Activated effector memory CD4-positive, alpha-beta T cell treated with anti-CD3 and anti-CD28 coated beads, Interleukin-2, amount 50 U/mL, for 16 hours (primary cell): ENCODE data around the gene REEP6.
A peak's percentile ranks its signal among the peaks of the same experiment; 100 is the strongest.

Experiments used
- DNase-seq: peaks from one replicate; pipeline ENCODE4 v3.0.0-alpha.2; 2020

Gene REEP6

DNA sequence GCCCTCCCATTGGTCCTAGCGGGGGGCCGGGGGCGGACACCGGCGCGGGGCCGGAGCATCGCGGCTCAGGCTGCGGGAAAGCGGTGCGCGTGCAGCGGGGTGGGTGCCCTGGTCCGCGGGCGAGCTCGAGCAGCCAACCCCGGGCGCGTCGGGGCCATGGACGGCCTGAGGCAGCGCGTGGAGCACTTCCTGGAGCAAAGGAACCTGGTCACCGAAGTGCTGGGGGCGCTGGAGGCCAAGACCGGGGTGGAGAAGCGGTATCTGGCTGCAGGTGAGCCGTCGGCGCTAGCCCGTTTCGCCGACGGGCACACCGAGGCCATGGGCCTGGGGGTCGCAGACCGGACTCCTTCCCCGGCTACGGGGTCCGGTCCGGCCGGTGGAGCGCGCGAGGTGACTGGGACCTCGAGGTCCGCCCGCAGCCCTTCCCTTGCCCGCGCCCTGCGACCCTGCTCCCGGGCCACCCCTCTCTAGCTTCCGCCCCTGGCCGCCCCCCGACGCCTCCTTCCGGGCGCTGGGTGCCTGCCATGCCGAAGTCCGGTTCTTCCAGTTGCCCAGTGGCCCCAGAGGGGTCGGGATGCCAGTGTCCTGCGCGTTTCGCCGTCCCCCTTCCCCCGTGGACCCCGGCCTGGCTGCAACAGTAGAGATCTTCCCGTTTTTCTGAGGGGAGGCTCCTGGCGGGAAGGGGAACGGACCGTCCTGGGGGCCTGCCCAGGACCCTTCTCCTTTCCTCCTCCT is at the start of gene REEP6:
Gene REEP6 (plus strand): TSS at position 68 of the 735 bp plus-strand sequence. CDS start 89 bp downstream, at position 157.
- DNase-seq: no peak

GRCh38 chr19:1441677-1442438 is 49.1 kb upstream of the REEP6 start:
- DNase-seq: no peak

DNA sequence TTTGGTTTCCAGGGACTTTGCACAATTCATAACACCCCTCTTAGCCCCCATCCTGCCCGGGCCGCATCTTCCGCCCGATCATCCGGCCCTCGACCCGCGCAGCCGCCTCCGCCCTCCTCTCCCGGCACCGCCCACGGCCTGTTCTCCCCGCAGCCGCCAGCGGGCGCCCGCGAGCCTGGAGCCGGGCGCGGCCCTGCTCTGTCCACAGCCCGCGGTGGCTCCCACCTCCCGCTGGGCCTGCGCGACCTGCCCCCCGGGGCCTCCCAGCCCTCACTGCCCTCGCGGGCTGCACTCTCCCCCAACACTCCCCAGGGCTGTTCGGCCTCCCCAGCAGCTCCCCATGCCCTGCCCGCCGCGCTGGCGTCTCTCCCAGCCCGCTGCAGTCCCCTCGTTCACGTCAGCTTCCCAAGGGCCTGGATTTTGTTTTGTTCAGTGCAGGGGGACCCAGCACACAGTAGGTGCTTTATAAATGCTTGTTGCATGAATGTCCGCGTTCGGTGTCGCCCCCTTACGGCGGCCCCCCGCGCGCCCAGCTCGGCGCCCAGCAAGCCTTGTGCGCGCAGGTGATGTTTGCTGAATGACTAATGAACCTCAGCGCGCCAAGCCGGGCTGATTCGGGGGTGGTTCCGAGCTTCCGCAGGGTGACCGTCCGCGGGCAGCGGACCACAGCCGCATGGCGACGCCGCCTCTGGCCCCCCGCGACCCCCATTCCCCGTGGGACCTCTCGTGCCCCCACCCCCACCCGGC is 45.6 kb upstream of the REEP6 start:
- peak; percentile 91 for DNase-seq

DNA sequence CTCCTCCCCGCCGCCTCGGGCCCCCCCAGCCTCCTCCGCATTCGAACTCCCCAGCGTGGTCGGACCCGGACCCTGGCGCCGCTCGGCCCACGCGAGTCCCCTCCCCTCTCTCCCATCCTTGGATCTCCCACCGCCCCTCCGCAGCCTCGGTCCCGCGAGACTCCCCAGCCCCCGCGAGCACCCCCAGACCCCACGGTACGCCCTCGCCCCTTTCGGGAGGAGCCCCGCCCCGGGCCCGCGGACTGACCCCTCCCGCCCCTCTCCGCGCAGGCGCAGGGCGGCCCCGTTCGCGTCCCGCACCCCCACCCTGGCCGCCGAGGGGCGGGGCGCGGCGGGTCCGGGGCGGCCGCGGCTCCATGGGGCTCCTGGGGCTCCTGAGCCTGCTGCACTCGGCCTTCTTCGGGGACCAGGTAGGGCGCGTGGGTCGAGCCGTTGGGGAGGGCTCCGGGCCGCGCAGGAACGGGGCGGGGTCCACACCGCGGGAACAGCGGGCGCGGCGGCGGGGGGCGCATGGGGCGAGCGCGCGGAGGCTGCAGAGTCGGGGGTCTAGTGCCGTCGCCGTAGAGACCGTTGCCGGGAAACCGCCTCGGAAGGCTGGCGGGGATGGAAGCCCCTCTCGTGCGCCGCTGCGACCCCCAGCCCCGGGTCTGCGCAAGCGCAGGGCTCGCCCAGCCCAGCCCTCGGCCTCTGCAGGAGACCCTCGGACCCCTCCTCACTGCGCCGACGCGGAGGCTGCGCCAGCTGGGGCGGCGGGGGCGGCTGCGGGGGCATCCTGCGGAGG is 44.9 kb upstream of the REEP6 start:
- no peak for DNase-seq

DNA sequence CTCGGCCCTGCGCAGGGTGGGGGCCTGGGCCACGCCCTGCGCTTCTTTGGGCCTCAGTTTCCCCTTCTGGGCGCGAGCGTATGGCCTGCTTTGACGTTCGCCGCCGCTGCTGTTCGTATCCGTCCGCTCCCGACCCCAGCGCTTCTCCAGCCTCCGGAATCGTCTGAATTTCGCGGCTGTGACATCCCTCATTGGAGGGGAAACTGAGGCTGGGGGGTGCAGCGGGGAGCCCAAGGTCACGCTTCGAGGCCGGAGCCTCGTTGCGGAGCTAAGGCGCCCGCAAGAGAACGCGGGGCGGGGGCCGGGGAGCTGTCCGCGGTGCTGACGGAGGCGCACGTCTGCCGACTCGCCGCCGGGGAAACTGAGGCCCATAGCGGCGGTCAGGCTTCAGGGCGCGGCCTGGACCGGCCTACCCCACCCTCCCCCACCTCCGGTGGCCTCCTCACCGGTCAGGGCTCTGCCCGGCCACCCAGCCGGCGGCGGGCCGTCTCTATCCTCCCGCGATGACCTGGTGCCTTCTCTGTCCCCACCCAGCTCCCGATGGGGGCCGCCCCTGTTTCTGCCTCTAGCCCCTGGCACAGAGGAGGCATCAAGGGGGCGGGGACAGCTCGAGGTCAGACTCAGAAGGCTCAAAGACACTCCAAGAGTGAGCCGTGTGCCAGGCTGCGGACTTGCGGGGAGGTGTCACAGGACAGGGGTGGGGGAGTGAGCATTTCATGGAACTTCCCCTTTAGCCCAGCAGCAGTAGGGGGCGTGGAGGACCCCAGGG is 44.1 kb upstream of the REEP6 start:
- no peak for DNase-seq

- no peak for DNase-seq
These were observed 43.5 kb upstream of the REEP6 start for GRCh38 chr19:1447504-1447903.

DNA sequence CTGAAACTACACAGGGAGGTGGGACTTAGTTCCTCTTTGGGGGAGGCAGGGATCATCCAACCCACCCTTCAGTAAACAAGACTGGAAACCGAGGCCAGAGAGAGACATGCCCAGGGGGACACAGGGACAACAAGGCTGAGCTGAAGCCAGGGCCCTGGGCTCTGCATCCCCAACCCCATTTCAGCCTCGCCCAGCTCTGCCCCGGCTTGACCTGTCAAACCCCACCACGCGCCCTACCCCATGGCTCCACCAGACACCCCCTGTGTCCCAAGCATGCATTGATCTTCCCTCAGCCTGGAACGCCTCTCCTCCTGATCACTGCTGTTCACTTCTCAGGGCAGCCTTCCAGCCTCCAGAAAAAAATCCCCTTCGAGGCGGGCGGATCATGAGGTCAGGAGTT is 43.0 kb upstream of the REEP6 start:
- no peak for DNase-seq

GRCh38 chr19:1449467-1450442 is 41.2 kb upstream of the REEP6 start, which contains the start of gene APC2:
Gene APC2 (plus strand): TSS chr19:1450121. CDS start chr19:1453002, 2,881 bp downstream.
- peak; percentile 73 for DNase-seq

DNA sequence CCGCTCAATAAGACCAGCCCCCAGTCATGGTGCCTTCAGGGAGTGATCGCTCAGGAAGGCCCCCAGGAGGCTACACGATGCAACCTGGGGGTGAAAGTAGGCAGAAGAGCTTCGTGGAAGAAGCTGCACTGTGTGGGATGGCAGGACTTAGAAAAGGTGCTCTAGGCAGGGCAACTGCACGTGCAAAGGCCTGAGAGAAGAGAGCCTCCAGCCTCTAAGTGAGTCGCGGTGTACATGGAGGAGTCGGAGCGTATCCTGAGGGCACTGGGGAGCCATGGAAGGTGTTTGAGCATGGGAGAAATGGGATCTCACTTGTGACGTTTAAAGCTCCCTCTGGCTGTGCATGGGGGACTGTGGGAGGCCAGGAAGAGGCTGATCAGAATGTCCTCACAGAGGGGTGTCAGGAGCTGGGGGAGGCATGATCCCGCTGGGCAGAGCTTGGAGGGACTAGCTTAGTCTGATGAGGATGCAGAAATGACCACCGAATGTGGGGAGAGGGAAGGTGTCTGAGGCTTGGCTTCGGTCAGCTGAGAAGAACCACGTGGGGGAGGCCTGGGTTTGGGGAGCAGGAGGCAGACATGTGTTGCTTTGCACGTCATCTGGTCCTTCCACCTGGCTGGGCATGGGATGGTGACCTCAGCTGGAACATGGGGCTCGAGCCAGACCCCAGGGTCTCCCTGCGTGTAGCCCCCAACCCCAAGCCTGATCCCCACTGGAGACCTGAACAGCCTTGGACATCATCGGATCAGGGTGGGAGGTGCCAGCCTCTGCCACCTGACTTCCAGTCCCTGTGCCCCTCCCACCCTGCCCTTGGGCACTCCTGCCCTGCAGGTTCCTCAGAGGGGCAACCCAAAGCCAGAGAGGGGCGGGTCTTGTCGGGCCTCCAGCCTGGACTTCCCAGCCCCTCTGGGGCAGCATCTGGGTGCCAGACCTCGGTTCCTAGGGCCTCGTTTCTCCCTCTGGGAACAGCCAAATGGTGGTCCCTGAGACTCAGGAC is 39.9 kb upstream of the REEP6 start:
- DNase-seq: no peak

DNA sequence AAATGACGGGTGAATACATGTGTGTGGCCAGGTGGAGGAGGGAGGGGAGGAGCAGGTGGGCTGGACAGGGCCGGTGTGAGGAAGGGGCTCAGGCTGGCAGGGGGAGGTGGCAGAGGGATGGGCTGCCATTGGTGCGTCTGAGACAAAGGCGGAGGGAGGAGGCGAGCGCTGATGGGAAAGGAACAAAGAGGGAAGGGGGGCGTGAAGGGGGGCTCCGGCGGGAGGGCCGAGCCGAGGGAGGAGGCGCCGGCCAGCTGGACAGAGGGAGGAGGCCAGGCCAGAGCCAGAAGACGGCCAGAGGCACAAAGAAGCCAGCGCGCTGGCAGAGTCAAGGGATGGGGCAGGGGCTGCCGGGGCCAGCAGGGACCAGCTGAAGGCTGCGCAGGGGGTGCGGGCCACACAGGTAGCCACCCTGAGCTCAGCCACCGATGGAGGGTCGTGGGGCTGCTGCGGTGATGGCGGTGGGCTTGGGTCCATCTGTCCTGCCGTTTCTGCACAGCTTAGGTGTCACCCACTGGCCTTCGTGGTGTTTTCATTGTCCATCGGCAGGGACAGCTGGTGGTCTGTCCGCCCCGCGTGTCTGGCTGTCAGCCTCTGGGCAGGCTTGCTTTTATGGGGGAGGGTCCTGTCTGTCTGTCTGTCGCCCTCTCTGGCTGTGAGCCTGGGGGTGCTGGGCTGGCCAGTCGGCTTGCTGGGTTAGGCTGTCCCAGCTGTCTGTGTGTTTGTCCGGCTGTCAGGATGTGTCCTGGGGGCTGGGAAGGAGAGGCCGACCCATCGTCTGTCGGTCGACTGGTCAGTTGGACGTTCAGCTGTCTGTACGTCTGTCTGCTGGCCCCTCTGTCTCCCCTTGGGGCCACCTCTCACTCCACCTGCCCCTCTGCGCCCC is 38.8 kb upstream of the REEP6 start:
- no peak for DNase-seq

DNA sequence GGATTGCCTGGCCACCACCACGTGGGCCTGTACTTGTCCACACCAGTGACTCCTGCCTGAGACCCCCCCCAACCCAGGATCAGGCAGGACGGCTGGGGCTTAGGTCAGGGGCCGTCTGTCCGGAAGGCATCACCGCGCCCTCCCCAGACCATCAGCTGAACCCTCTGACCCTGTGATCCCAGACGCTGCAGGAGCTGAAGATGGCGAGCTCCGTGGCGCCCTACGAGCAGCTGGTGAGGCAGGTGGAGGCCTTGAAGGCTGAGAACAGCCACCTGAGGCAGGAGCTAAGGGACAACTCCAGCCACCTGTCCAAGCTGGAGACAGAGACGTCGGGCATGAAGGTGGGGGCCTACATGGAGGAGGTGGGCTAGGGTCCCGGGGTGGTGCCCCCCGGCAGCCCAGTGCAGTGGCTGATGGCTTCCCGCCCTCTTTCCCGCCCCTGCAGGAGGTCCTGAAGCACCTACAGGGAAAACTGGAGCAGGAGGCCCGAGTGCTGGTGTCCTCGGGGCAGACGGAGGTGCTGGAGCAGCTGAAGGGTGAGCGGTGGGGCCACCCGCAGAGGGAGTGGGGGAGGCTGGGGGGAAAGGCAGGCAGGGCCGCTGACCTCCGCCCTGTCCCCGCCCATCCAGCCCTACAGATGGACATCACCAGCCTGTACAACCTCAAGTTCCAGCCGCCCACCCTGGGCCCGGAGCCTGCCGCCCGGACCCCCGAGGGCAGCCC is 38.0 kb upstream of the REEP6 start:
- no peak for DNase-seq

GRCh38 chr19:1453525-1454364 is 37.2 kb upstream of the REEP6 start:
- no peak for DNase-seq

DNA sequence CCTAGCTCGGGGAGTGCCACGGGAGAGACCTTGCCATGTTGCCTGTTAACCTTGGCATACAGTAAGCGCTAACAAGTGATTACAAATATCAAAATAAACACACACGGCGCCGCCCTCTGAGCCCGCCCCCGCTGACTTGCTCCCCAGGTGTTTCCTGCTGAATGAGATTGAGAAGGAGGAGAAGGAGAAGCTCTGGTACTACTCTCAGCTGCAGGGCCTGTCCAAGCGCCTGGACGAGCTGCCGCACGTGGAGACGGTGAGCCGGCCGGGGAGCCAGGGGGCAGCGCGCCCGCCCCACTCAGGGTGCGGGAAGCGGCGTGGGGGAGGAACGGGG is 36.0 kb upstream of the REEP6 start:
- no peak for DNase-seq

DNA sequence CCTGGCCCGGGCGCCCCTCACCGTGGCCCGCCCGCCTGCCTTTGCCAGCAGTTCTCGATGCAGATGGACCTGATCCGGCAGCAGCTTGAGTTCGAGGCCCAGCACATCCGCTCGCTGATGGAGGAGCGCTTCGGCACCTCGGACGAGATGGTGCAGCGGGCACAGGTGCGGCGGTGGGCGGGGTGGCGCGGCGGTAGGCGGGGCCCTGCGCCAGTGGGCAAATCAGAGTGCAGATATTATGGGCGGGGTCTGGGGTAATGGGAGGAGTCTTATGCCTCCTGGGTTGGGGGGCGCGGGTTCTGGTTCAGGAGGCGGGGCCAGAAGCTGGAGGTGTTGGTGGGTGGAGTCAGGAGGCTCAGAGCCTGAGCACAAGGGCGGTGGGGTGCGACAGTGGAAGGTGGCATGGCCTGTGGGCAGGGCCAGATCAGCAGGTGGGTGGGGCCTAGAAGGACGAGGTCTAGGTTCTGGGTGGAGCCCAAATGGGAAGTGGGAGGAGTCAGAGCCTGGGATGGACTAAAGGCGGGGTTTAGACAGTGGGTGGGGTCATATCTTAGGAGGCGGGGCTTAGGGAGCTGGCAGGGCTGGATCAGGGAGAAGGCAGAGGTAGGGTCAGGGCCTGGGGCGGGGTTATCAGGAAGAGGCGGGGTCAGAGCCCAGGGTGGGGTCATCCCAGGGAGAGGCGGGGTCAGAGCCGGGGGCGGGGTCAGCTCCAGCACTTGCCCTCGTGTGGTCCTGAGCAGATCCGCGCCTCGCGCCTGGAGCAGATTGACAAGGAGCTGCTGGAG is 35.5 kb upstream of the REEP6 start:
- DNase-seq: peak; percentile 79

DNA sequence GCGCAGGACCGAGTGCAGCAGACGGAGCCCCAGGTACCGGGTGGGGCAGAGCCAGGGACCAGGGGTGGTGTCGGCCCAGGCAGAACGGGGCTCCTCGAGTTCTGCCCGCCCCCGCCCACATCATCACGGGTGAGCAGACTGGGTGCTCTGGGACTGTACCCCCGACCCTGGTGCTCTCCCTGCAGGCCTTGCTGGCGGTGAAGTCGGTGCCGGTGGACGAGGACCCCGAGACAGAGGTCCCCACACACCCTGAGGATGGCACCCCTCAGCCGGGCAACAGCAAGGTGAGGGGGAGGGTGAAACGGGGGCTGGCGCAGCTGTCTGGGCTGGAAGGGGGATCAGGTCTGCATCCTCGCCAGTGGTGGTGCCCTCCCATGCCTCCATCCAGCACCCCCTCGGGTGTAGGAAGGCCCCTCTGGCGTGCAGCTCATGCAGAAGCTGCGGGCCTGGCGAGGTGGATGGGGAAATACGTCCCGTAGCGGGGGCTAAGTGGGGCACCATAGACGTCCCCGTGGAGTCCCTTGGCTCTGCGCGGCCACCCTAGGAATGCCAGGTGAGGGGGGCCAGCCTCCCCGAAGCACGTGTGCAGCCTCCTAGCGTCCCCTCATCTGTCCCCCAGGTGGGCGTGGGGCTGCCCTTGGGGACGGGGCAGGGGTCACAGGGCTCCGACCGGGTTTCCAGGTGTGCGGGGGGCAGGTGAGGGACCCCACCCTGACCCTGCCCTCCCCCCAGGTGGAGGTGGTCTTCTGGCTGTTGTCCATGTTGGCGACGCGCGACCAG is 34.7 kb upstream of the REEP6 start:
- no peak for DNase-seq
